HG03095 (cell line): Measurements from ENCODE around the gene SLC25A4.
A peak's percentile ranks its signal among the peaks of the same experiment; 100 is the strongest.
"Not testable (repeated sequence)": the region's sequence is repeated elsewhere in the genome, so short reads cannot be mapped to it uniquely, and the experiment has no call there.

Experiments used
- ATAC-seq: cut with Tn5 transposase; IDR thresholded peaks from one replicate; pipeline ENCODE4 v1.9.1; 2021; ENCODE audit warnings: moderate library complexity; ENCODE audit not compliant: unreplicated experiment

The SLC25A4 gene

GRCh38 chr4:185142912-185143600, at the start of gene SLC25A4:
TSS of gene SLC25A4 (plus strand) at chr4:185143266. CDS start at chr4:185143373, 107 bp downstream.
- peak; percentile 94 for ATAC-seq

GRCh38 chr4:185093603-185094002, 49.5 kb upstream of the SLC25A4 start:
- ATAC-seq: no peak

- no peak for ATAC-seq
Observed at GRCh38 chr4:185096032-185096653, 46.9 kb upstream of the SLC25A4 start.

GRCh38 chr4:185098474-185098873, 44.6 kb upstream of the SLC25A4 start:
- no peak for ATAC-seq

- no peak for ATAC-seq
Observed at GRCh38 chr4:185099024-185099682, 43.9 kb upstream of the SLC25A4 start.

GRCh38 chr4:185099940-185100339, 43.1 kb upstream of the SLC25A4 start:
- ATAC-seq: no peak

- no peak for ATAC-seq
Observed at GRCh38 chr4:185100423-185100822, 42.6 kb upstream of the SLC25A4 start.

GRCh38 chr4:185101354-185101890, 41.6 kb upstream of the SLC25A4 start:
- no peak for ATAC-seq

- no peak for ATAC-seq
Observed at GRCh38 chr4:185104733-185105132, 38.3 kb upstream of the SLC25A4 start.

GRCh38 chr4:185106353-185106752, 36.7 kb upstream of the SLC25A4 start:
- no peak for ATAC-seq

GRCh38 chr4:185107574-185107973, 35.5 kb upstream of the SLC25A4 start:
- not testable (repeated sequence) for ATAC-seq

GRCh38 chr4:185108185-185108584, 34.9 kb upstream of the SLC25A4 start:
- no peak for ATAC-seq

- no peak for ATAC-seq
Observed at GRCh38 chr4:185108669-185109068, 34.4 kb upstream of the SLC25A4 start.

GRCh38 chr4:185109736-185110135, 33.3 kb upstream of the SLC25A4 start:
- ATAC-seq: no peak

GRCh38 chr4:185110375-185110823, 32.7 kb upstream of the SLC25A4 start:
- ATAC-seq: no peak

GRCh38 chr4:185112104-185112503, 31.0 kb upstream of the SLC25A4 start:
- ATAC-seq: no peak

GRCh38 chr4:185113340-185113739, 29.7 kb upstream of the SLC25A4 start:
- no peak for ATAC-seq

- ATAC-seq: no peak
Observed at GRCh38 chr4:185115827-185116232, 27.2 kb upstream of the SLC25A4 start.

GRCh38 chr4:185117300-185117934, 25.6 kb upstream of the SLC25A4 start:
- ATAC-seq: no peak

GRCh38 chr4:185118876-185119275, 24.2 kb upstream of the SLC25A4 start:
- ATAC-seq: no peak

- not testable (repeated sequence) for ATAC-seq
Observed at GRCh38 chr4:185119467-185119866, 23.6 kb upstream of the SLC25A4 start.
